Karpas-422 (cell line): ENCODE results near the gene TFIP11. TPM values are rescaled to one million over a fixed set of nuclear protein-coding genes. Genes with fewer than 3 reads are reported as not detected.

Source experiments
- DNase-seq: peaks from one replicate; pipeline ENCODE4 v3.0.0-alpha.2; 2015
- H2AFZ ChIP-seq: fragments of 200-600 bp; sonication (generic); 2 replicates; pipeline ENCODE4 v1.6.1; 2014; ENCODE audit warnings: antibody characterized with exemption, low read length, mixed read lengths
- H3K27ac ChIP-seq: fragments of 200-600 bp; sonication (generic); 2 replicates; pipeline ENCODE4 v1.5.1; 2014; ENCODE audit warnings: mild to moderate bottlenecking, low read length, moderate library complexity
- H3K27me3 ChIP-seq: fragments of 200-600 bp; sonication (generic); 2 replicates; pipeline ENCODE4 v1.6.1; 2014; ENCODE audit warnings: low read length, mixed read lengths
- H3K36me3 ChIP-seq: fragments of 200-600 bp; sonication (generic); 2 replicates; pipeline ENCODE4 v1.6.1; 2014; ENCODE audit warnings: low read length, mixed read lengths; ENCODE audit not compliant: insufficient read depth
- H3K4me1 ChIP-seq: fragments of 200-600 bp; sonication (generic); 2 replicates; pipeline ENCODE4 v1.6.1; 2014; ENCODE audit warnings: mild to moderate bottlenecking, low read length, mixed read lengths
- H3K4me2 ChIP-seq: fragments of 200-600 bp; sonication (generic); 2 replicates; pipeline ENCODE4 v1.6.1; 2014; ENCODE audit warnings: low read length, low read depth, mild to moderate bottlenecking; ENCODE audit not compliant: poor library complexity, severe bottlenecking
- H3K4me3 ChIP-seq: fragments of 200-600 bp; sonication (generic); 2 replicates; pipeline ENCODE4 v1.5.1; 2014; ENCODE audit warnings: mild to moderate bottlenecking, antibody characterized with exemption, low read length, mixed read lengths
- H3K79me2 ChIP-seq: fragments of 200-600 bp; sonication (generic); 2 replicates; pipeline ENCODE4 v1.6.1; 2014; ENCODE audit warnings: mild to moderate bottlenecking, low read length, mixed read lengths
- H3K9ac ChIP-seq: fragments of 200-600 bp; sonication (generic); 2 replicates; pipeline ENCODE4 v1.6.0; 2014; ENCODE audit warnings: low read length
- H3K9me2 ChIP-seq: fragments of 200-600 bp; sonication (generic), shearing (Covaris generic); replicated peaks from 2 replicates; pipeline ENCODE4 v1.6.0; 2014; ENCODE audit warnings: mild to moderate bottlenecking, low read length, moderate library complexity; ENCODE audit not compliant: insufficient read depth
- H3K9me3 ChIP-seq: fragments of 300-700, 200-600 bp; sonication (generic); 2 replicates; pipeline ENCODE4 v1.6.1; 2014; ENCODE audit warnings: low read length, mixed read lengths
- H4K20me1 ChIP-seq: fragments of 200-600 bp; sonication (generic); 2 replicates; pipeline ENCODE4 v1.6.1; 2014; ENCODE audit warnings: mild to moderate bottlenecking, antibody characterized with exemption, low read length, low read depth; ENCODE audit not compliant: insufficient read depth
- total RNA-seq: library from RNA; depleted of rRNA; stranded (reverse); fragments of >200 nt; shearing (Covaris generic); gene quantifications from 2 replicates; pipeline ENCODE4 v1.2.3, GENCODE V29; 2014; ENCODE audit warnings: low replicate concordance

The TFIP11 gene
- total RNA-seq, 1 experiment from 2014 or later = 46.0 TPM

DNA sequence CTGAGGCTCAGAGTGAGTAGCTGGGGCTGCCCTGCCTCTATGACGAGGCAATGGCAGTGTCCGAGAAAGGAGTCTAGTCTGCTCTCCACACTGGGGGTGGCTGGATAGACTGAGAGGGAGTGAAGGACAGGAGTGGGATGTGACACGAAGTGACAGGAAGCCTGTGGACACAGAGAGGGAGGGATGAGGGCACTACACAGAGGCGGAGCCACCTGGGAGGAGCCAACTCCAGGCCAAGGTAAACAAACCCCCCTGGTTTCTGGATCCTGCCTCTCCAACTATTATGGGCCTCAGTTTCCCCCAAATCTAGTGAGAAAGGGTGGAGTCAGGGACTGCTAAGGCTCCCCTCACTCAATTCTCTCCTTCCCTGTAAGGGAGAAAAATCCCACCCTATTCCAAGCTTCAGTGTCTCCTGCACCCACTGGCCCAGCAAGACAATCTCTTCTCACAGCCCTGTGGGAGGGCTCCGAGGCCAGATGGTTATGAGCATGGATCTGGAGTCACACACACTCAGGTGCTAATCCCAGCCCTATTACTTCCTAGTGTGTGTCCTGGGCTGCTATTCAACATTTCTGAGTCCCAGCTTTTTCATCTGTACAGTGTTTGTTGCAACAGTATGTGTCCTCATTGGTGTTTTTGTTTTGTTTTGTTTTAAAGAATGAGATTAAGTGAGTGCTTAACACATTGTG lies 58.3 kb downstream of the TFIP11 start:
- H3K27me3 ChIP-seq = no peaks in the 10 kb centered on the region
- no peaks in the 10 kb centered on the region for H4K20me1 ChIP-seq
- H3K9me2 ChIP-seq = no peaks in the 10 kb centered on the region
- no peak for DNase-seq
- no peaks in the 10 kb centered on the region for H3K4me1 ChIP-seq
- H3K4me2 ChIP-seq = no peak overlapping the region
- peaks cover 20% of the 10 kb centered on the region for H3K36me3 ChIP-seq
- H2AFZ ChIP-seq = no peak overlapping the region
- no peak overlapping the region for H3K9ac ChIP-seq
- no peak overlapping the region for H3K4me3 ChIP-seq
- H3K9me3 ChIP-seq = no peaks in the 10 kb centered on the region
- H3K27ac ChIP-seq = no peak overlapping the region
- peaks cover 2% of the 10 kb centered on the region for H3K79me2 ChIP-seq

DNA sequence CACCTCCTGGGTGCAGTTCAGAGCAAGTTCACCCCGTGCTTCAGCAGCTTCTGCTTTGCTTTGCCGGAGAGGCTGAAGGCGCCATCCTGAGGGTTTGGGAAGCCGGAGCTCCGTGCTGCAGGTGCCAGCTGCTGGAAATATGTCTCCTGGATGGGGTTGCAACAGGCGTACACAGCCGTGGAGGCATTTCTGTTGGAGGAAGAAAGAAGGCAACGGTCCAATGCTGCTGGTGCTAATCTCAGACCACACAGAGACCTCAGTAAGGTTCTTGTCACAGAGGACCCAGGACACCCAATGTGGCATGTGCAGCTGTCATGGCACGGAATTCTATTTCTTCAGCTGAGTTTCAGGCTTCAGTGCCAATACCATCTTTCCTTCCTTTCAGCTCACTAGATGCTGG lies 59.1 kb downstream of the TFIP11 start:
- Histone ChIP-seq H3K9me2 (no peaks in the 10 kb centered on the region), H3K4me3 (no peak overlapping the region), H3K79me2 (no peaks in the 10 kb centered on the region; the same call in 1 of the 2 replicates), H4K20me1 (no peaks in the 10 kb centered on the region), H3K27me3 (no peaks in the 10 kb centered on the region), H2AFZ (no peak overlapping the region), H3K36me3 (peaks cover 20% of the 10 kb centered on the region), H3K9me3 (no peaks in the 10 kb centered on the region), H3K4me2 (no peak overlapping the region), H3K4me1 (no peaks in the 10 kb centered on the region), H3K9ac (no peak overlapping the region), H3K27ac (no peak overlapping the region)
- DNase-seq = no peak

DNA sequence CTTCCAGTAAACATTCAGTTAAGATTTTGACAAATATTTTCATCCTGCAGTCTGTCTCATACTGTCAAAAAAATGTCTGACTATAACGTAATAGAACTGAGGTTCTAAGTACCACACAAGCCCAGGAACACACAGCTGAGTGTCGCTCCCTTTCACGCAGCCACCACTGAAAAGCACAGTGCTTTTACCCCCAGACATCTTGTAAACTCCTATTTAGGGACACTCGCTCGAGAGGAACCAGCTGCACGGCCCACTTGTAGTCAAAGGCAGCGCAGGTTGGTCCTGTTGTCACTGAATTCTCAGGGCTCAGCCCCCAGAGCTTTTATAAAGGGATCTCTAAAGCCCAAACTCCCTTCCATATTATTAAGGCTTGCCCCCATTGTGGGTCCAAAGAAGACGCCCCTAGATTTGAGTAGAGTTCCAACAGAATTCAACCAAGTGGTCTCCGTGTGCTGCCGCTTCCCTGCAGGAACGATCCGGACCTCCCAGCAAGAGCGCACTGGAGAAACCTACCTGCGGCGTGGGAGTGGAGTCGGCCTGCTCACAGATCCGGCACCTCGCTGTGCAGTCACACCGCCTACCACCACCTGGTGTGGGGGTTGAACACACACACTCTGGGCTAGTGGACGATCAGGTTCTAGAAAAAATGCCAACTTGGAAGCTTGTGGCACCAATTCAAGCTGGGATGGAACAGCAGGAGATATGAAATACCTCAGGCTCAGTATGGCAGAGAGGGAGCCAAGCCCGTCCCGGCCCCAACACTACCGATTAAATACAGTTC lies 59.8 kb downstream of the TFIP11 start:
- Histone ChIP-seq H2AFZ (no peak overlapping the region), H4K20me1 (no peaks in the 10 kb centered on the region), H3K9ac (no peak overlapping the region), H3K9me2 (no peaks in the 10 kb centered on the region), H3K4me3 (no peak overlapping the region), H3K9me3 (no peaks in the 10 kb centered on the region), H3K27me3 (no peaks in the 10 kb centered on the region), H3K79me2 (no peaks in the 10 kb centered on the region), H3K27ac (no peak overlapping the region), H3K4me2 (no peak overlapping the region), H3K36me3 (peaks cover 20% of the 10 kb centered on the region), H3K4me1 (no peaks in the 10 kb centered on the region)
- no peak for DNase-seq

DNA sequence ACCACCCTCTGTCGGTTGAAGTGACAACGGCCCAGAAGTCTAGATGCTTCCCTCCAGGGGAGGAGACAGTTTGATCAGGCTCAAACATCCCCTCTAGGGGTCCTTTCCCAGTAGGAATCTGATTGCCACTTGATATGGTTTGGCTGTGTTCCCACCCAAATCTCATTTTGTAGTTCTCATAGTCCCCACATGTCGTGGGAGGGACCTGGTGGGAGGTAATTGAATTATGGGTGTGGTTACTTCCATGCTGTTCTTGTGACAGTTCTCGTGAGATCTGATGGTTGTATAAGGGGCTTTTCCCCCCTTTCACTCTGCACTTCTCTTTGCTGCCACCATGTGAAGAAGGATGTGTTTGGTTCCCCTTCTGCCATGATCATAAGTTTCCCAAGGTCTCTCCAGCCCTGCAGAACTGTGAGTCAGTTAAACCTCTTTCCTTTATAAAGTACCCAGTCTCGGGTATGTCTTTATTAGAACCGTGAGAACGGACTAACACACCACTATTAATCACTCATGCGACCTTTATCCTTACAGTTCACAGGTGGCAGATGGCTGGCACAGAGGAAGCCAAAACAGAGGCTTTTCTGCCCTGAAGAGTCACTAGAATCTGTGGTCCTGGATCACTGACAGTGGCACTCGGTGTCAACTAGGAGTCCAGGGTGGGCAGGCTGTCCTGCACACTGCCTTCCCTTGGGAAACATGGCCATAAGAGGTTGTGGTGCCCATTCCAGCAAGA lies 61.7 kb downstream of the TFIP11 start:
- Histone ChIP-seq H3K4me1 (no peaks in the 10 kb centered on the region), H3K27ac (no peak overlapping the region), H3K9me3 (no peaks in the 10 kb centered on the region)

DNA sequence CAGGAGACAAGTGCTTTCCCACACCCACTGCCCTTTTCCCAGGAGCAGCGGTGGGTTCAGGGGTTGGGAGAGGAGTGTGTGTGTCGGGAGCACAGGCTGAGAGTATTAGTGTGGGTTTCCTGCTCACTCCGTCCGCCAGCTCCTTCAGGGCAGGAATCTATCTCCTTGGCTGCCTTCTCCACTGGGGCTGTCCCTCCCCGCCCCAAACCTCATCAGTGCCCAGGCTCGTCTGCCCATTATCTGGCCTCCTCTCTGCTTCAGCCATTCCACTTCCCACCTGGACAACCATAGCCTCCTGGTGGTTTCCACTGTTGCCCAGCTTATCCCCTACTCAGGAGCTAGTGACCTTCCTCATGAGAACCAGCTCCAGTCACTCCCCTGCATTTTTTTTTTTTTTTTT lies 63.3 kb downstream of the TFIP11 start:
- Histone ChIP-seq H3K27ac (no peak overlapping the region), H3K4me3 (no peak overlapping the region), H3K79me2 (no peaks in the 10 kb centered on the region), H3K36me3 (peaks cover 18% of the 10 kb centered on the region; the same call in 1 of the 2 replicates), H3K27me3 (no peaks in the 10 kb centered on the region), H3K9ac (no peak overlapping the region), H3K4me1 (no peaks in the 10 kb centered on the region), H4K20me1 (peaks cover 5% of the 10 kb centered on the region; the same call in 1 of the 2 replicates), H2AFZ (no peak overlapping the region), H3K9me2 (no peaks in the 10 kb centered on the region), H3K4me2 (no peak overlapping the region), H3K9me3 (no peaks in the 10 kb centered on the region)
- DNase-seq = no peak

More for the DNA sequence above, 61.7 kb downstream of the TFIP11 start:
- no peak for DNase-seq
- Histone ChIP-seq H4K20me1 (no peaks in the 10 kb centered on the region), H2AFZ (no peak overlapping the region), H3K36me3 (peaks cover 18% of the 10 kb centered on the region; the same call in 1 of the 2 replicates), H3K79me2 (no peaks in the 10 kb centered on the region), H3K9ac (no peak overlapping the region), H3K4me3 (no peak overlapping the region), H3K4me2 (no peak overlapping the region), H3K27me3 (no peaks in the 10 kb centered on the region), H3K9me2 (no peaks in the 10 kb centered on the region)

DNA sequence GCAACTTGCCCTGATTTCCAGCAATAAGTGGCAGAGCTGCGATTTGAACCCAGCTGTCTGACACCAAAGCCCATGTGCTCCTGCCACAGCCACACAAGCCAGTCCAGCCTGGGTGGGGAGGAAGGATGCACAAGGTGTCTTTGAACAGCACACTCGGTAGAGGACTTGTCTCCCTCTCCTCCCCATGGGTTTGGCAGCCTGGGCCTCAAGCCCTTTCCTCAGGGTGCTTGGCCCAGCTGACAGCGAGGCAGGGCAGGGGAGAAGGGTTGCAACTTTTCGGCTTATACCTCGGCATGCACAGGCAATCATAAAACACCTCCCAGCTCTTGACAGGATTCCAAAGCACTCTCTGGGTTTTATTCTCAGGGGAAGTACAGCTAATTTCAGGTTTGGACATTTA lies 63.9 kb downstream of the TFIP11 start:
- peaks cover 3% of the 10 kb centered on the region; the same call in 1 of the 2 replicates for H3K79me2 ChIP-seq

DNA sequence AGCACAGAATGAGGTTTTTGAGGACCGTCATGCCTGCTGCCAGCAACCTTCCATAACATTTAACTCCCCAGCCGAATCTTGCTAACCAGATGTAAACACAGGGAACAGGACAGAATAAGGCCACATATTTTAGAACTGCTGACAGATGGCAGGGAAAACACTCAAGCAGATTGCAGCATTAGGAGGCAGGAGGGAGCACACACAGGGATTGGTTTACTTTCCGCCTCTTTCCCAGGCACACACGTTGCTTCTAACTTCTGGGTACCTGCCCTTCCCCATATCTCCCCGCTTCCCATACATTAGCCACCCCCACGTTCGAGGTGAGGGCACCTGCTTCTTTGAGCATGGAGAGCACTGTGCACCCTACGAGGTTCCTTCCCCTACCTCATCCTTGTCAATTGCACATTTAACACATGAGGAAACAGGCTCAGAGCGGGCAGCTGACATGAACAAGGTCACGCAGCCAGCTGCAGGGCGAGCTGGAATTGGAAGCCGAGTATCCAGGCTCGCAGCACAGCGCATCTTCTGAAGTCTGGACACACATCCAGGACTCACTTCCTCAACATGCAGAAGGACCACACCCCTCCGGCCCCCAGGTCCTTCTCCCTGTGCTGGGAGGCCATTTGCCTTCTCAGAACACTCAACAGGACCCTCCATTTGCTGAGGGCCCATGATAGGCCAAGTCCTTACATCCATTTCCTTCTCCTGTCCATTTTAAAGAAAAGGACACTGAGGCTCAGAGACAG lies 64.5 kb downstream of the TFIP11 start:
- Histone ChIP-seq H3K9me3 (no peaks in the 10 kb centered on the region), H3K4me1 (no peaks in the 10 kb centered on the region), H3K9ac (no peak overlapping the region), H3K79me2 (peaks cover 3% of the 10 kb centered on the region; the same call in 1 of the 2 replicates), H2AFZ (no peak overlapping the region), H3K27me3 (no peaks in the 10 kb centered on the region), H3K4me2 (no peak overlapping the region), H3K4me3 (no peak overlapping the region), H4K20me1 (peaks cover 5% of the 10 kb centered on the region; the same call in 1 of the 2 replicates), H3K36me3 (peaks cover 13% of the 10 kb centered on the region), H3K9me2 (no peaks in the 10 kb centered on the region), H3K27ac (no peak overlapping the region)
- DNase-seq = no peak

More for the DNA sequence above, 63.9 kb downstream of the TFIP11 start:
- H3K9me2 ChIP-seq = no peaks in the 10 kb centered on the region
- H3K4me3 ChIP-seq = no peak overlapping the region
- no peak overlapping the region for H3K27ac ChIP-seq
- peaks cover 5% of the 10 kb centered on the region; the same call in 1 of the 2 replicates for H4K20me1 ChIP-seq
- H3K36me3 ChIP-seq = peaks cover 13% of the 10 kb centered on the region
- no peaks in the 10 kb centered on the region for H3K27me3 ChIP-seq
- no peaks in the 10 kb centered on the region for H3K4me1 ChIP-seq
- DNase-seq = no peak
- H3K4me2 ChIP-seq = no peak overlapping the region
- H3K9me3 ChIP-seq = no peaks in the 10 kb centered on the region
- H2AFZ ChIP-seq = no peak overlapping the region
- no peak overlapping the region for H3K9ac ChIP-seq
